Fibroblast of lung (primary cell): ENCODE results near the gene CNKSR3. TPM values are rescaled to one million over a fixed set of nuclear protein-coding genes. Genes with fewer than 3 reads are reported as not detected.

Experiments used
- DNase-seq, 2 donors: peaks; one replicate each; pipeline versions ENCODE4 v3.0.0 to v3.0.0-alpha.2; 2010; ENCODE audit warnings: low read depth in 2 of 2
- H2AFZ ChIP-seq: 2 replicates; pipeline ENCODE4 v1.5.1; 2012; ENCODE audit warnings: low read length, control low read depth, inconsistent platforms
- H3K27ac ChIP-seq: 2 replicates; pipeline ENCODE4 v1.5.1; 2011; ENCODE audit warnings: low read length, control low read depth; ENCODE audit not compliant: insufficient read depth
- H3K27me3 ChIP-seq: 2 replicates; pipeline ENCODE4 v1.5.1; 2011; ENCODE audit warnings: mild to moderate bottlenecking, low read length; ENCODE audit not compliant: control insufficient read depth, insufficient read depth
- H3K36me3 ChIP-seq: 2 replicates; pipeline ENCODE4 v1.5.1; 2011; ENCODE audit warnings: low read length; ENCODE audit not compliant: control insufficient read depth, insufficient read depth
- H3K4me1 ChIP-seq: 2 replicates; pipeline ENCODE4 v1.5.1; 2011; ENCODE audit warnings: low read length; ENCODE audit not compliant: control insufficient read depth, insufficient read depth; ENCODE audit errors: extremely low read depth
- H3K4me2 ChIP-seq: 2 replicates; pipeline ENCODE4 v1.5.1; 2011; ENCODE audit warnings: low read length, control low read depth; ENCODE audit not compliant: insufficient read depth; ENCODE audit errors: extremely low read depth
- H3K4me3 ChIP-seq, 4 experiments: fragments of 200-600 bp in 1 of 4; sonication (generic) in 1 of 4; replicated peaks in 1 of 4; 2 replicates each; pipeline ENCODE4 v1.5.1; 2011 to 2016; ENCODE audit warnings: low read length in 4 of 4, low read depth in 3 of 4, mild to moderate bottlenecking in 3 of 4, control low read depth in 2 of 4, inconsistent platforms in 1 of 4, mixed read lengths in 1 of 4; ENCODE audit not compliant: insufficient read depth in 1 of 4; ENCODE audit errors: control extremely low read depth in 1 of 4
- H3K79me2 ChIP-seq: 2 replicates; pipeline ENCODE4 v1.5.1; 2012; ENCODE audit warnings: mild to moderate bottlenecking, low read length, inconsistent platforms; ENCODE audit not compliant: control insufficient read depth, insufficient read depth
- H3K9ac ChIP-seq: 2 replicates; pipeline ENCODE4 v1.5.1; 2011; ENCODE audit warnings: mild to moderate bottlenecking, low read length, control low read depth; ENCODE audit not compliant: insufficient read depth
- H3K9me3 ChIP-seq: 2 replicates; pipeline ENCODE4 v1.5.1; 2012; ENCODE audit warnings: low read depth, low read length; ENCODE audit not compliant: control insufficient read depth, insufficient read depth
- H4K20me1 ChIP-seq: 2 replicates; pipeline ENCODE4 v1.5.1; 2011; ENCODE audit warnings: low read length; ENCODE audit not compliant: control insufficient read depth, insufficient read depth; ENCODE audit errors: extremely low read depth
- EZH2 ChIP-seq: IDR thresholded peaks from 2 replicates; pipeline ENCODE4 v1.5.1; 2012; ENCODE audit warnings: low read length, control low read depth, mild to moderate bottlenecking; ENCODE audit errors: missing control alignments
- polyA plus RNA-seq, 2 donors: library from polyadenylated mRNA; depleted of rRNA in 1 of 2; stranded (reverse) in 1 of 2; unstranded in 1 of 2; fragments of >200 nt; gene quantifications; 2 replicates each; pipeline ENCODE4 v1.2.1, GENCODE V29; 2011 to 2012; ENCODE audit warnings: missing spikeins in 1 of 2
- total RNA-seq: library from RNA; depleted of rRNA; stranded (reverse); fragments of >200 nt; gene quantifications from 2 replicates; pipeline ENCODE4 v1.2.1, GENCODE V29; 2014
- TF ChIP-seq, protein P1 (sequence below), 2 donors: IDR thresholded peaks in 1 of 2; conservative IDR thresholded peaks in 1 of 2; 1 replicate in 1 of 2; 2 replicates in 1 of 2; pipeline ENCODE4 v1.5.1; 2011 to 2012; ENCODE audit warnings: low read length in 2 of 2, control low read depth in 1 of 2, inconsistent platforms in 1 of 2, low read depth in 1 of 2, mild to moderate bottlenecking in 1 of 2

CNKSR3 gene
- total and polyA plus RNA-seq, 2 donors (not counting 1 experiment from before 2014, with no cell fraction given) = 5.5 to 14.0 TPM

DNA sequence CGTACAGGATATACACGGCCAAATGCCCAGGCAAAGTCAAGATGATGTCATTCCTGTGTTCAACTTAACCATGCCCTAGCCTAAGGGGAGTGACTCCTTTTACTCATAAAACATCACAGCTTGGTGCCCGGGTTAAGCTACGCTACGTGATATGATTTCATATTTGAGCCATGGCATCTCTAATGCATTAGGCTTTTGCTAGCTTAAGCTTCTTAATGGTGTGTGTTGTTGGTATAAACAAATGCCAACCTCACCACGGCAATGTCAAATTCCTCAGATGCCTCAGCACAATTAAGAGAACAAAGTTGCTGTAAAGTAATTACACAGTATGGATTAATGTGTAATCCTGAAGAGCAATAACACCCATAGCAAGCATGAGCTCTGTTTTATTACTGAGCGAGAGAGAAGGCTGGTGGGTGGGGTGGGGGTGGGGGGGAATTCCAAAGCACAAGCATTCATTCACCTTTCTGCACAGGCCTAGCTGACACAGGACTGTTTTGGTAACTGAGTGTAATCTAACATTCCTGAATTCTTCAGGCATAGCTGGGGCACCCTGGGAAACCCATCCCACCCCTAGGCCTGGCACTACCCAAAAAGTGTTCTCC is 44.7 kb upstream of the CNKSR3 start:
- peak in 1 of 2 donors; percentile 34 for DNase-seq
- H4K20me1 ChIP-seq = no peaks in the 10 kb centered on the region
- no peaks in the 10 kb centered on the region for H3K79me2 ChIP-seq
- no peak overlapping the region for H3K4me2 ChIP-seq
- no peaks in the 10 kb centered on the region for H3K9me3 ChIP-seq
- H2AFZ ChIP-seq = no peak overlapping the region
- H3K27ac ChIP-seq = no peak overlapping the region
- H3K4me1 ChIP-seq = no peaks in the 10 kb centered on the region
- no peak overlapping the region for H3K4me3 ChIP-seq
- H3K27me3 ChIP-seq = no peaks in the 10 kb centered on the region
- H3K9ac ChIP-seq = no peak overlapping the region
- TF ChIP-seq, protein P1, sequence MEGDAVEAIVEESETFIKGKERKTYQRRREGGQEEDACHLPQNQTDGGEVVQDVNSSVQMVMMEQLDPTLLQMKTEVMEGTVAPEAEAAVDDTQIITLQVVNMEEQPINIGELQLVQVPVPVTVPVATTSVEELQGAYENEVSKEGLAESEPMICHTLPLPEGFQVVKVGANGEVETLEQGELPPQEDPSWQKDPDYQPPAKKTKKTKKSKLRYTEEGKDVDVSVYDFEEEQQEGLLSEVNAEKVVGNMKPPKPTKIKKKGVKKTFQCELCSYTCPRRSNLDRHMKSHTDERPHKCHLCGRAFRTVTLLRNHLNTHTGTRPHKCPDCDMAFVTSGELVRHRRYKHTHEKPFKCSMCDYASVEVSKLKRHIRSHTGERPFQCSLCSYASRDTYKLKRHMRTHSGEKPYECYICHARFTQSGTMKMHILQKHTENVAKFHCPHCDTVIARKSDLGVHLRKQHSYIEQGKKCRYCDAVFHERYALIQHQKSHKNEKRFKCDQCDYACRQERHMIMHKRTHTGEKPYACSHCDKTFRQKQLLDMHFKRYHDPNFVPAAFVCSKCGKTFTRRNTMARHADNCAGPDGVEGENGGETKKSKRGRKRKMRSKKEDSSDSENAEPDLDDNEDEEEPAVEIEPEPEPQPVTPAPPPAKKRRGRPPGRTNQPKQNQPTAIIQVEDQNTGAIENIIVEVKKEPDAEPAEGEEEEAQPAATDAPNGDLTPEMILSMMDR (conservative IDR thresholded peaks at IDR 0.05 in 1 of 2, IDR thresholded peaks at IDR 0.05 in 1 of 2; ENCODE audit: low read depth in 1 of 2, low read length in 2 of 2) = no peak
- TF ChIP-seq EZH2 = no peak
- H3K36me3 ChIP-seq = no peaks in the 10 kb centered on the region

DNA sequence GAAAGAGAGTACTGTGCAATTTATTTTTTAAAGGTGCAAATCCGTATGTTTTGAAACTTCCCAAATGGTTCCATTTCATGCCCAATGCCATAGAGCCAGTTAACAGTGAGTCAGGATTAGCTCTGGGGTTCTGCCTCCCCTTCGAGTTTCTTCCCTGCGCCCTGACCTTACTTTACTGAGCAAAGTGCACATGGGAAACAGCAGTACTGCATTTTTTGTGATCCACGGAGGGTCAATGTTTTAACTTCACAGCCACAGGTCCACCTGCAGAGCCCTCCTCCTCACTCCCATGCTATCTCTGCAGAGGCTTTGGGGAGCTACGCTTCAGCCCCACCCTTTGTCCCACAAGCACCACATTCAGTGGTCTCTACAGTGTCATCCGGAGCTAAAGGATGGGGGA is 44.0 kb upstream of the CNKSR3 start:
- H3K4me2 ChIP-seq = no peak overlapping the region
- H3K9me3 ChIP-seq = no peaks in the 10 kb centered on the region
- H3K4me3 ChIP-seq = no peak overlapping the region
- H3K79me2 ChIP-seq = no peaks in the 10 kb centered on the region
- H3K27ac ChIP-seq = no peak overlapping the region
- no peak overlapping the region for H3K9ac ChIP-seq
- H3K36me3 ChIP-seq = no peaks in the 10 kb centered on the region
- H3K4me1 ChIP-seq = no peaks in the 10 kb centered on the region
- H3K27me3 ChIP-seq = no peaks in the 10 kb centered on the region
- no peaks in the 10 kb centered on the region for H4K20me1 ChIP-seq
- no peak overlapping the region for H2AFZ ChIP-seq
- no peak for DNase-seq
- TF ChIP-seq, protein P1 (conservative IDR thresholded peaks at IDR 0.05 in 1 of 2, IDR thresholded peaks at IDR 0.05 in 1 of 2; ENCODE audit: low read depth in 1 of 2, low read length in 2 of 2) = no peak
- no peak for TF ChIP-seq EZH2

DNA sequence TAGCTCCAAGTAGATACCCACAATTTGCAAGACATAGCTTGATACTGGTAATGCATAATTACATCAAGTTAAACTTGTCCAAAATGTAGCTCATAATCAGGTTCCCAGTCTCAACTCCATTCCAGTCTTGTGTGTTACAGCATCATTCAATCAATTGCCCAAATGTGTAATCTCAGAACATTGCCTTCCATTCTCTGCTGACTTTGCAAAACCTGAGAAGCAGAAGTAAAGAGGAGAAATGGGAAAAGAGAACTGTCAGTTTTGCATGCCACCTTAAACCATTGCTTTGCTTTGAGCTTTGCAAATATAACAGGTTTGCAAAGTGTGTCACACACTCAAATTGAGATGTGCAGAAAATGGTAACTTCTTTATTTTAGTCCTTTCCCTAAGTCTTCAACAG is 40.3 kb upstream of the CNKSR3 start:
- Histone ChIP-seq H3K4me2 (no peak overlapping the region), H3K4me1 (no peaks in the 10 kb centered on the region), H3K4me3 (no peak overlapping the region), H4K20me1 (no peaks in the 10 kb centered on the region), H3K79me2 (no peaks in the 10 kb centered on the region), H3K9me3 (no peaks in the 10 kb centered on the region), H3K9ac (no peak overlapping the region), H3K27me3 (no peaks in the 10 kb centered on the region), H3K36me3 (no peaks in the 10 kb centered on the region), H3K27ac (no peak overlapping the region), H2AFZ (no peak overlapping the region)
- TF ChIP-seq, protein P1 (conservative IDR thresholded peaks at IDR 0.05 in 1 of 2, IDR thresholded peaks at IDR 0.05 in 1 of 2; ENCODE audit: low read depth in 1 of 2, low read length in 2 of 2) = no peak
- TF ChIP-seq EZH2 = no peak
- DNase-seq = no peak
